ENCODE measurements around the gene TAGAP.

- TF ChIP-seq, protein P1, sequence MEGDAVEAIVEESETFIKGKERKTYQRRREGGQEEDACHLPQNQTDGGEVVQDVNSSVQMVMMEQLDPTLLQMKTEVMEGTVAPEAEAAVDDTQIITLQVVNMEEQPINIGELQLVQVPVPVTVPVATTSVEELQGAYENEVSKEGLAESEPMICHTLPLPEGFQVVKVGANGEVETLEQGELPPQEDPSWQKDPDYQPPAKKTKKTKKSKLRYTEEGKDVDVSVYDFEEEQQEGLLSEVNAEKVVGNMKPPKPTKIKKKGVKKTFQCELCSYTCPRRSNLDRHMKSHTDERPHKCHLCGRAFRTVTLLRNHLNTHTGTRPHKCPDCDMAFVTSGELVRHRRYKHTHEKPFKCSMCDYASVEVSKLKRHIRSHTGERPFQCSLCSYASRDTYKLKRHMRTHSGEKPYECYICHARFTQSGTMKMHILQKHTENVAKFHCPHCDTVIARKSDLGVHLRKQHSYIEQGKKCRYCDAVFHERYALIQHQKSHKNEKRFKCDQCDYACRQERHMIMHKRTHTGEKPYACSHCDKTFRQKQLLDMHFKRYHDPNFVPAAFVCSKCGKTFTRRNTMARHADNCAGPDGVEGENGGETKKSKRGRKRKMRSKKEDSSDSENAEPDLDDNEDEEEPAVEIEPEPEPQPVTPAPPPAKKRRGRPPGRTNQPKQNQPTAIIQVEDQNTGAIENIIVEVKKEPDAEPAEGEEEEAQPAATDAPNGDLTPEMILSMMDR (IDR thresholded peaks at IDR 0.05; ENCODE audit: poor library complexity) = no peak
- TF ChIP-seq EZH2phosphoT487 (IDR thresholded peaks at IDR 0.05; ENCODE audit: low read depth, severe bottlenecking, unreplicated experiment) = no peak
These were observed 47.8 kb upstream of the TAGAP start for GRCh38 chr6:159092631-159093030.
